PC-3 (cell line): ENCODE measurements around the gene MICU1.
"Not testable (repeated sequence)": the region's sequence is repeated elsewhere in the genome, so short reads cannot be mapped to it uniquely, and the experiment has no call there.

ENCODE experiments used
- EZH2 ChIP-seq: fragments of 300-600 bp; sonication (generic); IDR thresholded peaks from one replicate; pipeline ENCODE4 v1.6.1; 2017; ENCODE audit warnings: antibody characterized with exemption, mild to moderate bottlenecking, low read length; ENCODE audit not compliant: unreplicated experiment
- EZH2phosphoT487 ChIP-seq: fragments of 300-600 bp; sonication (generic); IDR thresholded peaks from 2 replicates; pipeline ENCODE4 v1.6.1; 2018; ENCODE audit warnings: mild to moderate bottlenecking, antibody characterized with exemption, low read length, borderline replicate concordance
- TF ChIP-seq, protein P1 (sequence below): fragments of 300-600 bp; sonication (generic); conservative IDR thresholded peaks from 2 replicates; pipeline ENCODE4 v1.5.1; 2017; ENCODE audit warnings: antibody characterized with exemption, low read depth, mild to moderate bottlenecking, low read length

DNA sequence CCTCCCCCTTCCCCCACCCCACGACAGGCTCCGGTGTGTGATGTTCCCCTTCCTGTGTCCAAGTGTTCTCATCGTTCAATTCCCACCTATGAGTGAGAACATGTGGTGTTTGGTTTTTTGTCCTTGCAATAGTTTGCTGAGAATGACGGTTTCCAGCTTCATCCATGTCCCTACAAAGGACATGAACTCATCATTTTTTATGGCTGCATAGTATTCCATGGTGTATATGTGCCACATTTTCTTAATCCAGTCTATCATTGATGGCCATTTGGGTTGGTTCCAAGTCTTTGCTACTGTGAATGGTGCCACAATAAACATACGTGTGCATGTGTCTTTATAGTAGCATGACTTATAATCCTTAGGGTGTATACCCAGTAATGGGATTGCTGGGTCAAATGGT lies 48.3 kb upstream of the MICU1 start:
- TF ChIP-seq, protein P1, sequence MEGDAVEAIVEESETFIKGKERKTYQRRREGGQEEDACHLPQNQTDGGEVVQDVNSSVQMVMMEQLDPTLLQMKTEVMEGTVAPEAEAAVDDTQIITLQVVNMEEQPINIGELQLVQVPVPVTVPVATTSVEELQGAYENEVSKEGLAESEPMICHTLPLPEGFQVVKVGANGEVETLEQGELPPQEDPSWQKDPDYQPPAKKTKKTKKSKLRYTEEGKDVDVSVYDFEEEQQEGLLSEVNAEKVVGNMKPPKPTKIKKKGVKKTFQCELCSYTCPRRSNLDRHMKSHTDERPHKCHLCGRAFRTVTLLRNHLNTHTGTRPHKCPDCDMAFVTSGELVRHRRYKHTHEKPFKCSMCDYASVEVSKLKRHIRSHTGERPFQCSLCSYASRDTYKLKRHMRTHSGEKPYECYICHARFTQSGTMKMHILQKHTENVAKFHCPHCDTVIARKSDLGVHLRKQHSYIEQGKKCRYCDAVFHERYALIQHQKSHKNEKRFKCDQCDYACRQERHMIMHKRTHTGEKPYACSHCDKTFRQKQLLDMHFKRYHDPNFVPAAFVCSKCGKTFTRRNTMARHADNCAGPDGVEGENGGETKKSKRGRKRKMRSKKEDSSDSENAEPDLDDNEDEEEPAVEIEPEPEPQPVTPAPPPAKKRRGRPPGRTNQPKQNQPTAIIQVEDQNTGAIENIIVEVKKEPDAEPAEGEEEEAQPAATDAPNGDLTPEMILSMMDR: not testable (repeated sequence)
- not testable (repeated sequence) for TF ChIP-seq EZH2, EZH2phosphoT487
